Stimulated activated CD8-positive, alpha-beta memory T cell treated with anti-CD3 and anti-CD28 coated beads, Interleukin-15, amount 100 ng/mL, for 1 hour (primary cell): ENCODE results near the gene TSPAN18.

Source experiments
- DNase-seq: peaks from one replicate; pipeline ENCODE4 v3.0.0-alpha.2; 2020; ENCODE audit warnings: low read depth

The TSPAN18 gene

DNA sequence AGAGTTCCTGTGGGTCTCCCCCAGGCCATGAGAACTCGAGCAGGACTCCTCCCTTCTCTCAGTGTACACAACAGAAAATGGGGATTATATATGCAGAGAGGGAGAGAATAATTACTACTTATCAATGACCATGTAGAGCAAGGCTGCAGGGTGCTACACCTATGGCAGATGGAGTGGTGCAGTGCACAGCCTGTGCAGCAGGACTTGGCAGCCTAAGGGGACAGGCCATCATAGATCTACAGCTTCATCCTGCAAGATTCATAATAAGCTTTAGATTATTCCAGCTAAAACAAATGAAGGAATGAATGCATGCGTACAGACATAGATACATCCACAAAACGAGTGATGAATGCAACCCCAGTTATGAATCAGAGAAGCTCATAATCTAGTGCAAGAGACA is 232.3 kb downstream of the TSPAN18 start:
- no peak for DNase-seq

DNA sequence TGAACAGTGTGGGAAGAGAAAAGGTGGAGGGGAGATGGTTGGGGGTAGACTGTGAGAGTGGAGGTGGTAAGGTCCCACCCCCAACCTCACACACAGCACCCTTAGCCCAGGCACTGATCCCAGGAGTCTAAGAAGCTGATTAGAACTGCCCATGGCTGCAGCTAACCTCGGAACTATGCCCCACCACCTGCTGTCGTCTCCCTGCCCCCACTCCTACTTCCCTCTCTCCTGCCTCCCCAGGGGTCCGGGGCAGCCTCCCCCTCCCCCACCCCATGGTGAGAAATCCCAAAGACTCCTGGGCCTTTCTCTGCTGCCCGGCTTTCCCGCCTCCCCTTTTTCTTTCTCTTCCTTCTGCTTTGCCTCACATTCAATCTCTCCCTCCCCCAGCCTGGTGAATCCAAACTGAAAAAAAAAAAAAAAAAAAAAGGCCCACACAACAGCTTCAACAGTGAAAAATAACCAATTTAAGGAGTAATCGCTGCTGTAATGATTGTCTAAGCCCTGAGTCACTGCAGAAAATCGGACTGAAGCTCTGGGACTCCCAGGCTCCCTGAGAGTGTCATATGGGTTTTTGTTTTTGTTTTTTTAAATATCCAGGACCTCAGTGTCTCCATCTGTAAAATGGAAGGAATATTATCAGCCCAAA is 233.6 kb downstream of the TSPAN18 start:
- DNase-seq, result no peak

DNA sequence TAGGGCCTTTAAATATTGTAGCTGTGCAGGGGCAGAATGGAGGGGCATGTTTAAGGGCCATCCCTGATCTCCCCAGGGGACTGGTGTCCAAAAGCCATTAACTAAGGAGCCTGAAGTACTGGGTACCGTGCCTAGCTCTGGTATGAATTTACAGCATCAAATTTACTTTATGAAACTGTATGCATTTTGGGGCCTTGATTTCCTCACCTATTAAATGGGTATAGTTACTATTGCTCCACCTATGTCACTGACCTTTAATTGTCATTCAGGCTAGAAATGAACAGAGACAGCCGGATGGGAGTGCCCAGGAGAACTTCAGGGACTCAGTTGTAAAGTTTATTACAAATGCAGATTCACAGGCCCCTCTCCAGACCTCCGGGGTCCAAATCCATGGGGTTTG is 235.7 kb downstream of the TSPAN18 start:
- no peak for DNase-seq

DNA sequence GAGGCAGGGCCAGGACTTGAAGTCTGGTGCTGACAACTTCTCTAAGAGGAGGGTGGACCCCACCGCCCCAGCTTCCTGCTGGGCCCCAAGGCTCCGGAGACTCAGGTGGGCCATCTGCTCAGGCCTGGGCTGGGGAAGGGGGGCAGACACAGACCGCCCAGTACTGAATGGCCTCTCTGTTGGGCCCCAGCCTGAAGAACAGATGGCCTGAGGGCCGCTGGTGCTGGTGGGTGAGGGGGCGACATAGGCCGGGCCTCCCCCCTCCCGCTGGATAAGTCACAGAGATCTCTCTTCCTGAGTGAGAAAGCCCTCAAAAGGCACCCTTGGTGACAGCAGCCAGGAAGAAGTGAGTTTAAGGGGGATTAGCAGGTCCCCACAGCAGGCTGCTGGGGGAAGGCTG is 236.4 kb downstream of the TSPAN18 start:
- no peak for DNase-seq

DNA sequence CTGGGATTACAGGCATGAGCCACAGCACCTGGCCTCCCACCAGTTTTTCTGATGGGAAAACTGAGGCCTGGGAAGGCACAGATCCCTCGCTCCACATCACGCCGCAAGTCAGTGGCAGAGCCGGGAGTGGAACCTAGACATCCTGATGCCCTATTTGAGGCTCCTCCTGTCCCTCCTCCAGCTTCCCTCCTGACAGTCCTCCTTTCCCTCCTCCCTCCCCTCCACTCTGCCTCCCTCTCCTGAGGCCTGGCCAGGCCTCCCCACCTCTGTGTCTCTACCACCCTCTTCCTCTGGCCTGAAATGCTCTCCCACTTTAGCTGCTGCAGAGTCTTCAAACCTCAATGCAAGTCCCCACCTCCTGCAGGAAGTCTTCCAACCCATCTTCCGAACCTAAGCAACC is 237.2 kb downstream of the TSPAN18 start:
- no peak for DNase-seq

DNA sequence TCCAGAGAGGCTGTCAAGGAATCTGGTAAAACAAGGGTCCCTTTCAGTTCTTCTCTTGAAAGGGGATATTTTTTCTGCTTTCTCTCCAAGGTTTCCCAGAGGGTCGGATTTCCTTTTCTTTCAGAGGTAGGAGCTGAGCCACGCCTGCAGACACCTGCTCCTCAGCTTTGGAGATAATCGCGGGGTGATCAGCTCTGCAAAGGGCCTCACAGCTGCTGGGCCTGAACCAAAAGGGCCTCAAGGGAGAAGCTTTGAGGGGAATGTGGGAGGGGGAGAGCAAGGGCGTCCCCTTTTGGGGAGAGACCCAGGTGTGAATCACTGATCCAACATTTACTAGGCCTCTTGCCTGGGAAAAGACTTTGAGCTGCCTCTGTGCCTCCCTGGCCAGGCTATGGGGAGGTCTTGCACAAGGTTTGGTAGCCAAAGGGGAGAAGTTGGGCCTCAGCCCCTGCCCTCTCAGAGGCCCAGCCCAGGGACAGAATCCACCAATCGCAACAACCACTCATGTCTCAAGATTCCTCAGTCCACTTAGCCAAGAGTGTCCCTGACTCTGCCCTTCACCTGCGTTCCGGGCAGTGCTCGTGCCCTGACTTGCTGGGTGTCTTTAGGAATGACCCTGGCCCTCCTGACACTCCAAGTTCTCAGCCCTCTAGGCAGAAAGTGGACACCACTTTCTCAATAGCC is 237.9 kb downstream of the TSPAN18 start:
- DNase-seq, result no peak

DNA sequence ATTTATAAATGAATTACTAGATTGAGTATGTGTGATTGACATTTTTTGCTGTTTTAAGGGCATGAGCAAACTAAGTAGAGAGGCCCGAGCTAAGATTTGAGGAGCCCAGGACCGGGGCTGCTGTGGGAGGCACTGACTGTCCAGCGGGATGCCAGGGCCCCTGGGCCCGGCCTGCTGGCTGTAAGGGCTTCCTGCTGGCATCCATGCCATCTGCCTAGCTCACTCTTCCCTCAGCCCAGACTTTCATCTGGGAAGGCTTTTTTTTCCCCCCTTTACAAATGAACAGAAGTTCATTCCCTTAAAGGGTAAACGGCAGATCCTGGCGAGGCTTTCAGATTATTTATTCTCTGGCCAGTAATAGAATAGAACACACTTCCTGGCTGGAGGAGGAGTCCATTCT is 239.9 kb downstream of the TSPAN18 start:
- DNase-seq, result no peak

DNA sequence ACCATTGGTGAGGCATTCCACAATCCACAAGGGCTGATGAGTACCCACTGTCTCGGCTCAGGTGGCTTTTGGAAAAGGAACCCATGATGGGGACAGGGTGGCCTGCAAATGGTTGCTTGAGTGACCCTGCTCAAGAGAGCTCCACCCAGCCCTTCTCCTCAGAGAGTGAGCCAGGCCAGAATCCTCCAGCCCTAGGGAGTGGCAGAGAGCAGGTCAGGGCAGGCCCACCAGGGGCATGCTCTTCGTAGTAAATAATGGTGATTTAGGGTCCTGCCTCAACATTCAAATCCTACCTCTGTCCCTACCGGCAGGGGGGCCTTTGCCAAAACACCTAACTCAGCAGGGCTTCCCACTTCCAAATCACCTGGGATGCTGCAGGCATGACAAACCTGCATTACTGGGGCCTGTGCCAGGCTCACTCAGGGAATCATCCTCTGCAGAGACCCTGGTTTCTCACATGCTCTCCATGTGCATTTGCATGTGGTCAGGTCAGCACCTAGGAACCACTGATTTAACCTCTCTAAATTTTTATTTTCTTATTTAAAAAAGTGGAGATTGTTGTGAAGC is 241.3 kb downstream of the TSPAN18 start:
- no peak for DNase-seq

DNA sequence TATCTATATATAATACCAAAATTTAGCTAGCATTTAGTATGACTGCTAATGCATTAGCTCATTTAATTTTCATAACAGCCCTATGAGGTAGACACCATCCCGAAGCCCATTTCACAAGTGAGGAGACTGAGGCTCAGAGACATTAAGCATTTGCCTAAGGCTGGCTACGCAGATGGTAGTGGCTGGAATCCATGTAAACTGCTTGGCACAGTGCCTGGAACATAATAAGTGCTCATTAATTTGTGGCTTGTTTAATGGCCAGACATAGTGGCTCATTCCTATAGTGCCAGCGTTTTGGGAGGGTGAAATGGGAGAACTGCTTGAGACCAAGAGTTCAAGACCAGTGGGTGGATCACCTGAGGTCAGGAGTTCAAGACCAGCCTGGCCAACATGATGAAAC is 241.7 kb downstream of the TSPAN18 start:
- DNase-seq, result no peak

DNA sequence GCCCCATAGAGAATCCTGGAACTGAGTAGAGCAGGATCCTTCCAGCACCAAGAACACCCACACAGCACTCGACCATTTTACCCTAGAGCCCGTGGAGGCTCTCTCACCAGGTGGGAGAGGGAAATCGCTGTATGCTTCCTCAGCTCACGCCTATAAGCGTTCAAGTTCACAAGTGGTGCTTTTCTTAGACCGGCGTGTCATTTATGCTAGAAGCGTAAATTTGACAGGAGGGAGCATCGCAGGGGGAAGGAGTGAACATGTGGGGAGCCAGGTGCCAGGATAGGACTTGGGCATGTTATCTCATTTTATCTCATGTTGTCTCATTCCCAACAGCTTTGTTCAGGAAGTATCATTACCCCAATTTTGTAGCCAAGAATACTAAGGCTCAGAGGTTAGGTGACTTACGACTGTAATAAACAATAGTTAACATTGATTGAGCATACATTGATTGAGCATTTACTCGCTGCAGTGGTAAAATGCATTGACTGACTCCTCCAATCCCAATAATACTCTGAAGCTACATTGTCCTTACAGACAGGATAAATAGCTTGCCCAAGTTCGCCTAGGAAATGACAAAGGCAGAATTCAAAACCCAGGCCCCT is 243.0 kb downstream of the TSPAN18 start:
- DNase-seq, result no peak

DNA sequence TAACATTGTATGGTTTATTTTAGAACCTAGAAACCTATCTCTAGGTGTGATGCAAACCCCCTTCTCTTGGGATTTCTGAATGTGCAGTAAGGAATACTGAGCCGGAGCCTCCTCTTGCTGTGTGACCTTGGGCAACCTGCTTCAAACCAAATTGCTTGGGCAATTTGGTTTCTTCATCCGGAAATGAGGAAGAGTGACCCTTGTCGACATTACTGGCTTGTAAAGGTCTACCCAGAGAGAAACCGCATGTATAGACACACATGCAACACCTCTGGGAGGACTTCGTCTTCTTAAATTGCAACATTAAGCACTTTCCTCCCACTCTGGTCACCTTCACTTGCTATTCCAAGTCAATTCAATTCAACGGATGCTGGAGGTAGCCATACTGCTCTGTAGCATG is 243.5 kb downstream of the TSPAN18 start:
- no peak for DNase-seq

DNA sequence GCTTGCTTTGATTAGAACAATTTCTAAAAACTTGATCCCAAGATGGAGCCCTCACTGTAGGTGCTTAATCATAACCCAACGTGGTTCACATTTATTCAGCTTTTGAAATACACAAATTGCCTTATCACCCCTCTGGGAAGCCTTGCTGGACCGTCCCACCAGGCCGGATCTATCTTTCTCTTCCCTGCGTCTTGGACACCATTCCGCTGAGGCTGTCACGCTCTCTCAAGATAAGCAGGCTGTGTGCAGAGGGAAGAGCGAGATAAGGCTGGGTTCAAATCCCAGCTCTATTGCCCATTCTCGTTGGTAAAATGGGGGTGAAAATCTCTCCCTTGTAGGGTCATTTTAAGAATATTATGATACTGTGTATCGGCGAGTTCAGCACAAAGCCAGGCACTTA is 244.4 kb downstream of the TSPAN18 start:
- DNase-seq, result no peak

DNA sequence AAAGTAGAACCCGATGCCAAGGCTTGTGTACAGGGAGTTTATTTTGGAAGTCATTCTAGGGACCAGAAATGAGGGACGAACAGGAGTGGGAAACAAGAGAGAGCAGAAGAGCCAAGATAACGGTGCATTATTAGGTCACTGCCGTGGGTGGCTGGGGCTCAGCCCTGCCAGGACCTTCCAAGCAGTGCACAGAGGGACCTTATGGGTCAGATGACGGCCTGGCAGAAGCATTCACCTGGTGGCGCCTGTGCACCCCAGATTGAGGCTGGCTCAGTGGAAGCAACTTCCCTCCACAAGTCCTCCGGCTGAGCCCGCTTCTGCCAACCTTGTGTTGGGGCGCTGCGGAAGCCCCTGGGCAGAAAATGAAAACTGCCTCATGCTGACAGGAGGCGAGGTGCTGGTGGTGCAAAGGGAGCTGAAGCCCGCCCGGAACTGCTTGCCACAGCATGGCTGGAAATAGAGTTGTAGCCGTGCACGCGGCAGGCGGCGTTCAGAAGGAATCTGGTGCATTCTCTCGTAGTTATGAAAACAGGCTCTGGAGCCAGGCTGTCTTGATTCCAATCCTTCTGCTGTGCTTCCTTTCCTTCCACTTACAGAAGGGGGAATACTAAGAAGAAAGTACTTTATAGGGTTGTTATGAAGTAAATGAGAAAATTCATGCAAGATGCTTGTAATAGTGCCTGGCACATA is 246.1 kb downstream of the TSPAN18 start:
- no peak for DNase-seq

DNA sequence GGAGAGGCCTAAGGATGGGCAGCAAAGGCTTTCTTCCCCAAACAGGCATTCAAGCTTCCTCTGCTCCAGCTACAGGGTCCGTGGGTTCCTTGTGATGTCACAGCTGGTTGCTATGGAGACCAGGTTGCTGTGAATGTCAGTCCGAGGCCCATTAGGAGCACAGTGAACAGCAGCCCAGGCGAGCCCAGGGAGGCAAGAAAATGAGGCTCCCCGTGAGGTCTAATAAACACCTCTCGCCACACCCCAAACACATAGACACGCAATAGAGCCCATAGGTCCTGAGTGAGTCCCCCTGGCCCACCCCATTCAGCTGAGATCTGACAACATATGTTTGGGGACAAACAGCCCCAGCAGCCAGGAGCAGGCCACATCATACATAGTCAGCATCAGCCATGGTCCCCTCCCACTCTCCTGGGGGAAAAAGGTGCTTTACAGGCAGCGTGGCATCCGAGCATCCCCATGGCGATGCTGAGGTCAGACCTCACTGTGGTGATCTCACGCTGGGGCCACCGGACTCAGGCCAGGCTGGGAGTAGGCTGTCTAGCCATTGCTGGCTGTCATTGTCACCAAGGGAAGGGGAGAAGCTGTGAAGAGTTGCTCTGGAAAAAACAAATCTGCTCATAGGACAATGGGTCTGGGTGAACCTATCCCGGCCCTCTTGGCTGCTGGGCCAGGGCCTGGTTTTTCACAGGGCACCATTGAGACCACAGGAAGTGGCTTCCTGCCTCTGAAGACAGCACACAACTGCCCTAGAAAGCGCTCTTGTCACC is 247.1 kb downstream of the TSPAN18 start:
- DNase-seq, result no peak

DNA sequence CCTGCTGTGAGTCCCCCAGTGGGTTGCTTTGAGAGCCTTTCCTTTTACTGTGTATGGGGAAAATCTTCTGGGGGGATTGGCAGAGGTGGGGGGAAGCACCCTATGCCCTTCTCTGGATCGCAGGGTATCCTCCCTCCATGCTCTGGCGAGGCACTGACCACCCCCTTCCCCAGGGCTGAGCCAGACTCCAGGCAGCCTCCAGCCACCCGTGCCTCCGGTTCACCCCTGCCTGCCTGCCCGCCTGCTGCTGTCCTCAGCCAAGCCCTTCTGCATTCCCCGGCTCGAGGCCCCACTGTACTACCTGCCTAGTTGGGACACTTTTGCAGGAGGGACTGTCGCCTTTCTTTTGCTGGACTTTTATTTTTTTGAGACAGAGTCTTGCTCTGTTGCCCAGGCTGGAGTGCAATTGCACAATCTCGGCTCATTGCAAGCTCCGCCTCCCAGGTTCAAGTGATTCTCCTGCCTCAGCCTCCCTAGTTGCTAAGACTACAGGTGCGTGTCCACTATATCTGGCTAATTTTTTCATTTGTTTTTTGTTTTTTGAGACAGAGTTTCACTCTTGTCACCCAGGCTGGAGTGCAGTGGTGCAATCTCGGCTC is 247.7 kb downstream of the TSPAN18 start:
- DNase-seq, result no peak

DNA sequence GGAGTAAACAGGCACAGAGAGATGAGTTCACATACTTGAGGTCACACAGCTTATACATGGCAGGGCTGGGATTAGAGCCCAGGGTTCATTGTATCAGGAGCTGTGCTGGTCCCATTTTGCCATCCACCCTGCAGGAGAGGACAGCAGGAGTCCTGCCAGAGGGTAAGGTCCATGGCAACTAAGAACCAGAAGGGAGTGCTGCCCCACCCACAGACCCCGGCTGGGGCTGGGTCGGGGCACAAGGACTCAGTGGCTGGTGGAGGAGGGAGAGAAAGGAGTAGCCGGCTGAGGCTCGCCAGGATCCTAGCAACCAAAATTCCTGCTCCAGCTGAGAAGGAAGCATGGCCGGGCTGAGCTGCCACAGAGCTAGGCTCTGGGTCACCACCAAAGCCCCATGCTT is 249.8 kb downstream of the TSPAN18 start:
- no peak for DNase-seq

DNA sequence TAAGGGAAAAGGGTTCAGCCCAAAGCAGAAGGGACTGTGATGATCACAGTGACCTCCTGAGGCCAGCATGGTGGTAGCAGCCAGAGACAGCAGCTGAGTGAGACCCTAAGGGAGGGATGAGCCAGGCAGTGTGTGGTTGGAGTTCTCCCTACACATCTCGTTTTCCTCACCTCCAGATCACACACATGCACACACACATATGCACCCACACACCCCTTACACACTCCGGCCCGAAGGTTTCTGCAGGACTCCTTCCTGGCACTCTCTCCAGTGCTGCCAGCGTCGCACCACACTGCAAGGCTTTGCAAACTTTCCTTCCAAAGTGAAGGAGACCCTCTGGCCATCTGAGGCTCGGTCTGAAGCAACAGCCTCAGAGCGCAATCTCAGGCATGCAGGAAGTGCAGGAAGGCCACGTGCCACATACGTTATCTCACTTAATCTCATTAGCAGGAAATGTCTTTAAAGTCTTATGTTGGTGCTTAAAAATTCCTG is 250.8 kb downstream of the TSPAN18 start:
- DNase-seq, result no peak

DNA sequence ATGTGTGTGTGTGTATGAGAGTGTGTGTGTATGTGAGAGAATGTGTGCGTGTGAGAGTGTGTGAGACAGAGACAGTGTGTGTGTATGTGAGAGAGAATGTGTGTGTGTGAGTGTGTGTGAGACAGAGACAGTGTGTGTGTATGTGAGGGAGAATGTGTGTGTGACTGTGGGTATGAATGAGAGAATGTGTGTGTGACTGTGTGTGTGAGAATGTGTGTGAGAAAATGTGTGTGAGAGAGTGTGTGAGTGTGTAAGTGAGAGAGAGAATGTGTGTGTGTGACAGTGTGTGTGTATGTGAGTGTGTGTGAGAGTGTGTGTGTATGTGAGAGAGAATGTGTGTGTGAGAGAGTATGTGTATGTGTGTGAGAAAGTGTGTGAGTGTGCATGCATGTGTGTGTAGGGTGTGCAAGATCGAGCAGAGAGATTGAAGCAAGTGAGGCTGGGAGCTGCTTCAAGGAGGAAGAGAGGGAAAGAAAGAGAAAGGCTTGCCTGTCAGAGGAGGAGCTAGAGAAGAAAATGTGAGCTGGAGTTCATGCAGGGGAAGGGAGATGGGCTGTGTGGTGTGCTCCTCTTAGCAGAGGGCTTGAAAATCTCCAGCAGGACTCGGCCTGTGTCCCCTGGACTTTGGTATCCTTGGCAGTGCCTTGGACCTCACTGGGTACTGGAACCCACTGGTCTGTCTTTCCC is 251.7 kb downstream of the TSPAN18 start:
- DNase-seq, result no peak

DNA sequence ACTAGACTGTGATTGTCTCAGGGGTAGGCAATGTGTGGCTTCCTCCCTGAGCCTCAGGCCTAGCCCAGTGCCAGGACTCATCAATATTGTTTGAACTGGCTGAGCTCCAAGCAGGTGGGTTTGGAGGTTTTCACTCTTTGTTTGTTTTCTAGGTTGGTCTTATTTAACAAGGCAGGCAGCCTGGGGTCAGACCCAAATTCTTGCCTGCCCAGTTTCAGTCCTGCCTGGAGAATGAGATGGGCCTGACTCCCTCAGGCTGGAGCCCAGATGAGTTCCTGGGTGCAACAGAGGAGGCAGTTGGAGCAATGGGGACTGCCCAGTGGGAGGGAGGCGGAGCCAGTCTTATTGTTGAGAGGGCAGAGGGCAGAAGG is 252.2 kb downstream of the TSPAN18 start:
- no peak for DNase-seq

DNA sequence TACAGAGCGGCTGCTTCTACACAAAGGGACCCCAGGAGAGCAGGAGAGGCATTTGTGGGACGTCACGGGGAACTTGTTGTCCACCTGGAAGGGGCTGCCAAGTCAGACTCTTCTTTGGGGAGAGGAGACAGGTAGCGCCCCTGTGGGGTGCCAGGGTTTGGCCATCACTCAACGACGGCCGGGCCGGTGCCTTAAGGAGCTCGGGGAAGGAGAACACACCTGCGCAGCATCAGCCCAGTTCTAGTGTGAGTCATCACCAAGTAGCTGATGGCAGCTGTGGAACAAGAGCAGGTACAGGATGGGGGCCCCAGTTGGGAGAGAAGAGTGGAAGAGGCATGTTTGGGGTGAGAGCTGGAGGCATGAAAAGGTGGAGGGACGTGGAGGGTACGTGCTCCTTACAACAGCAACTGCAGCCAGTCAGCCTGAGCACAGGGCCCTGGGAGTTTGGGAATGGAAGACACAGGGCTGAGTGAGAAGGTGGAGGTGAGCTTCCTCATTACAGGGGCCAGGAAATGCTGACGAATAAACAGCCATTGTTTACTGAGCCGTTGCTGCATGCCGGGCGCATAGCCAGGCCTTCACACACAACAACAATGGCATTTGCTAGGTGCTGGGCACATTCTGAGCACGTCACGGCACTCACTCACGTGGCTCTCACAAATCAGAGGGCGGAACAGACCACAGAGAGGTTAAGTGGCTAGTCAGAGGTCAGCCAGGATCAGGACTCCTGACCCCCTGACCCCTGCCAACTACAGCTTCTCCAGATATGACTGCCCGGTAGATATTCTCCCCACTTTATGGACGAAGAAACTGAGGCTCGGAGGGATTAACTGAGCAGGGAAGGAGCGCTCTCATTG is 253.0 kb downstream of the TSPAN18 start:
- DNase-seq, result no peak
